GM19099 (cell line): Measurements from ENCODE around the gene STYK1.

Source experiments
- POLR2A ChIP-seq: IDR thresholded peaks from 3 replicates; pipeline ENCODE4 v1.6.1; 2011; ENCODE audit warnings: low read depth; ENCODE audit not compliant: insufficient read length; ENCODE audit errors: extremely low read depth

STYK1 gene

GRCh38 chr12:10613349-10614055, 60.4 kb downstream of the STYK1 start, which contains the start of gene MAGOHB:
Gene MAGOHB (minus strand): TSS chr12:10613609. CDS start chr12:10613532, 77 bp downstream.
- peak; percentile 80 for TF ChIP-seq POLR2A

GRCh38 chr12:10612984-10613348, 60.9 kb downstream of the STYK1 start:
- TF ChIP-seq POLR2A = no peak

DNA sequence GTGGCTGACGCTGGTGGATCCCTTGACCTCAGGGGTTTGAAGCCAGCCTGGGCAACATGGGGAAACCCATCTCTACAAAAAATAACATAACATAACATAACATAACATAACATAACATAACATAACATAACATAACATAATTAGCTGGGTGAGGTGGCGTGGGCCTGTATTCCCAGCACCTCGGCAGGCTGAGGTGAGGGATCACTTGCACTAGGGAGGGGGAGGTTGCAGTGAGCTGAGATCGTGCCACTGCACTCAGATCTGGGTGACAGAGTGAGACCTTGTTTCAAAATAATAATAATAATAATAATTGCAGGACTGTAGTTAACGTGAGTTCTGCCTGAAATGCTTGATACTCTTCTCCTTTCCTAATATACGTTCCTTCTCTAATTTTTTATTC, 61.7 kb downstream of the STYK1 start:
- no peak for TF ChIP-seq POLR2A

DNA sequence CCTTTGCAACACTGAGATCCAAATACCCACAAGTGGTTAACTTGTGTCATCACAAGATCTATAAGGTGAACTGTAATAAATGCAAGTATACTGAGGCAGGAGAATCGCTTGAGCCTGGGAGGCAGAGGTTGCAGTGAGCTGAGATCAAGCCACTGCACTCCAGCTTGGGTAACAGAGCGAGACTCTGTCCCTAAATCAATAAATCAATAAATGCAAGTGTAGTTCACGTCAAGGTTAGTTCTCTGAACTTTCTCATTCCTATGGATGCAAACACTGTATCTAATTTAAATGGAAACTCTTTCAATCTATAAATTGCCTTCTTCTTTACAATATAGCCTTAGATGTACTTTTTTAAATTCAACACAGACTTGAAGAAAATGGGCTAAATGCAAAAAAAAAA, 63.7 kb downstream of the STYK1 start:
- TF ChIP-seq POLR2A = no peak

GRCh38 chr12:10607885-10608458, 65.9 kb downstream of the STYK1 start:
- TF ChIP-seq POLR2A = no peak

DNA sequence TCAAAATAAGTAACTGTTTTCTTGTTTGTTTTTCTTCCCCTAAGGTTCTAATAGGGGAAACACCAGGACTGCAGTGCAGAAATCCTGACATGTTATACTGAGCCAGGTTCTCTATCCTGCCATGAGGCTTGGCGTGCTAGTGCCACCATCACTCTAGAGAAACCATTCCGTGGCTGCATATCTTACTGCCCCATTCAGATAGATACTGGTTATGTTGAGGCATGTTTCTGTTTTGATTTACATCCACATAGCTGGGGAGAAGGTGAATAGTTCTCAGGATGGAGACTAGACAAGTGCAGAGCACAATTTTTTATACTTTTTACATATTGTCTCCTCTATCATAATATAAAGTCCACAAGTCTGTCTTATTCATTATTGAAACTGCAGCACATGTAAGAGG, 72.0 kb downstream of the STYK1 start:
- TF ChIP-seq POLR2A = no peak

DNA sequence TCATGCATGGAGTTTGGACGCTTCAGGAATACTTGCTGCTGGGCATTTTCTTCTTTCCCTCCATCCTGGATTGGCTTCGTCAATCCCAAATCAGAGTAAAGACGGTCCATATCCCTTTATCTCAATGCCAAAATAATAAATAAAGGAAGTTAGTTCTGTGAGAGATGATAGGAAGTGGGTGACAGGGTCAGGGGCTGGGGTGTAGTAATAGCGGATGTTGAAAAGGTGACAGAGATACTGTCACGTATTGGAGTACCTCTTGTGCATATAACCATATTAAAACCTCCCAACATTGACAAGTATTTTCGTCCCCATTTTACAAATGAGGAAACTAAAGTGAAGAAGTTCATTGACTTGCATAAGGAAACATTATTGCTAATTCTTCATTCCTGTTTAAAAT, 72.9 kb downstream of the STYK1 start:
- TF ChIP-seq POLR2A = no peak

- TF ChIP-seq POLR2A = no peak
These were observed 78.0 kb downstream of the STYK1 start for GRCh38 chr12:10595881-10596280.

DNA sequence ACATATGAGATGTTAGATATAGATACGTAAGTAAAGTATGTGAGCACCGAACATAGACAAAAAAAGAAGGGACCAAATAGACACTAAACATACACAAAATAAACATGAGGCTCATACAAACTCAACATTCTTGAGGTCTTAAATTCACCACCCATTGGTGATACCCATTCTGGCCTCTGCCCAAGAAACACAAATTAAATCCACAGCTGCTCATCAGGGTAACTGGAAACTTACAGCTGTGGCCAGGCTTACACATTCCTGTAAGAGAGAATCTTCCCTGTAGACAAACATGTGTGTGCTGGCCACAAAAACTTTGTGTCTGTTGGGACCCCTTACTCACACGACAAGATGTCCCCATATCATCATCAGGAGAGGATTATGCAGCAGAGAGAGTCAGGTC, 82.9 kb downstream of the STYK1 start:
- no peak for TF ChIP-seq POLR2A

- TF ChIP-seq POLR2A = no peak
These were observed 89.4 kb downstream of the STYK1 start for GRCh38 chr12:10584415-10584814.

DNA sequence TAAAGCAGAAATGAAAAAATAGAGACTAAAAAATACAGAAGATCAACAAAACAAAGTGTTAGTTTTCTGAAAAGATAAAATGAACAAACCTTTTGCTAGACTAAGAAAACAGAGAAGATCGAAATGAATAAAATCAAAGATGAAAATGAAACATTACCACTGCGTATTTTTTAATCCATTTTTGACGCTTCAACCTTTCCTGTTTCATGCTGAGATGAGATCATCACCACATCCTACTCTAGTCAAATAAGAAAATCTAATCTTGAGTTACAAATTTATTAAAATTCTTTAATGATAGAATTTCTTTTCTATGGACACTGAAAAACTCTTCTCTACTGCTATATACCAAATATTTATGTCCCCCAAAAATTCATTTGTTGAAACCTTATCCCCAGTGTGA, 91.1 kb downstream of the STYK1 start:
- no peak for TF ChIP-seq POLR2A

- TF ChIP-seq POLR2A = no peak
These were observed 99.5 kb downstream of the STYK1 start for GRCh38 chr12:10574307-10574706.

GRCh38 chr12:10571141-10571540, 102.7 kb downstream of the STYK1 start:
- TF ChIP-seq POLR2A = no peak
